ENCODE measurements around the gene SREBF1. TPM values are rescaled to one million over a fixed set of nuclear protein-coding genes. Genes with fewer than 3 reads are reported as not detected.

Gene SREBF1
- total RNA-seq, 1 donor from 2014 or later = 365 TPM

- Mint-ChIP-seq H3K27me3 (ENCODE audit: unreplicated experiment) (peaks cover 41% of the 10 kb centered on the region), H3K4me3 (ENCODE audit: unreplicated experiment) (no peak overlapping the region), H3K27ac (ENCODE audit: unreplicated experiment) (peak overlapping the region; percentile 22)
These were observed 24.4 kb downstream of the SREBF1 start for GRCh38 chr17:17812211-17813054.

GRCh38 chr17:17811381-17812210 lies 25.2 kb downstream of the SREBF1 start:
- H3K4me3 Mint-ChIP-seq (ENCODE audit: unreplicated experiment) = peak overlapping the region; percentile 63
- TF ChIP-seq CTCF (IDR thresholded peaks at IDR 0.05; ENCODE audit: partially characterized antibody, unreplicated experiment) = no peak
- H3K27me3 Mint-ChIP-seq (ENCODE audit: unreplicated experiment) = peaks cover 45% of the 10 kb centered on the region
- no peaks in the 10 kb centered on the region for H3K36me3 Mint-ChIP-seq (ENCODE audit: unreplicated experiment)
- DNase-seq = no peak
- H3K27ac Mint-ChIP-seq (ENCODE audit: unreplicated experiment) = peak overlapping the region; percentile 64
- peaks cover 21% of the 10 kb centered on the region for H3K4me1 Mint-ChIP-seq (ENCODE audit: low read depth, unreplicated experiment)
- H3K9me3 Mint-ChIP-seq (ENCODE audit: unreplicated experiment) = peaks cover 32% of the 10 kb centered on the region

More at GRCh38 chr17:17812211-17813054, 24.4 kb downstream of the SREBF1 start:
- no peaks in the 10 kb centered on the region for H3K36me3 Mint-ChIP-seq (ENCODE audit: unreplicated experiment)
- H3K4me1 Mint-ChIP-seq (ENCODE audit: low read depth, unreplicated experiment) = peaks cover 19% of the 10 kb centered on the region
- peak; percentile 91 for DNase-seq
- peak; percentile 100 for TF ChIP-seq CTCF (IDR thresholded peaks at IDR 0.05; ENCODE audit: partially characterized antibody, unreplicated experiment)
- peaks cover 32% of the 10 kb centered on the region for H3K9me3 Mint-ChIP-seq (ENCODE audit: unreplicated experiment)

- peaks cover 47% of the 10 kb centered on the region for H3K27me3 Mint-ChIP-seq (ENCODE audit: unreplicated experiment)
- peaks cover 37% of the 10 kb centered on the region for H3K9me3 Mint-ChIP-seq (ENCODE audit: unreplicated experiment)
- DNase-seq = no peak
- H3K4me3 Mint-ChIP-seq (ENCODE audit: unreplicated experiment) = peak overlapping the region; percentile 74
- H3K36me3 Mint-ChIP-seq (ENCODE audit: unreplicated experiment) = peaks cover 4% of the 10 kb centered on the region
- no peak for TF ChIP-seq CTCF (IDR thresholded peaks at IDR 0.05; ENCODE audit: partially characterized antibody, unreplicated experiment)
- H3K4me1 Mint-ChIP-seq (ENCODE audit: low read depth, unreplicated experiment) = peaks cover 23% of the 10 kb centered on the region
- H3K27ac Mint-ChIP-seq (ENCODE audit: unreplicated experiment) = peak overlapping the region; percentile 70
These were observed 25.9 kb downstream of the SREBF1 start for GRCh38 chr17:17810895-17811248.

GRCh38 chr17:17810084-17810894 lies 26.5 kb downstream of the SREBF1 start:
- Mint-ChIP-seq H3K4me3 (ENCODE audit: unreplicated experiment) (peak overlapping the region; percentile 74), H3K27ac (ENCODE audit: unreplicated experiment) (peak overlapping the region; percentile 70)
- peak; percentile 84 for DNase-seq

More at GRCh38 chr17:17810084-17810894, 26.5 kb downstream of the SREBF1 start:
- no peak for TF ChIP-seq CTCF (IDR thresholded peaks at IDR 0.05; ENCODE audit: partially characterized antibody, unreplicated experiment)
- Mint-ChIP-seq H3K27me3 (ENCODE audit: unreplicated experiment) (peaks cover 45% of the 10 kb centered on the region), H3K36me3 (ENCODE audit: unreplicated experiment) (peaks cover 7% of the 10 kb centered on the region), H3K9me3 (ENCODE audit: unreplicated experiment) (peaks cover 37% of the 10 kb centered on the region), H3K4me1 (ENCODE audit: low read depth, unreplicated experiment) (peaks cover 18% of the 10 kb centered on the region)

Measured in glutamatergic neuron (in vitro differentiated cells).